ENCODE measurements around the gene ZBED3. TPM values are rescaled to one million over a fixed set of nuclear protein-coding genes. Genes with fewer than 3 reads are reported as not detected.
A peak's percentile ranks its signal among the peaks of the same experiment; 100 is the strongest.

The ZBED3 gene
- total RNA-seq, 1 experiment from 2014 or later: 7.0 TPM

- TF ChIP-seq ARID4B (CRISPR knock-in tag; IDR thresholded peaks at IDR 0.05; ENCODE audit: borderline replicate concordance) (0 out of 2 replicates have a peak, but pooled peaks have one; percentile 50), OVOL2 (CRISPR knock-in tag; IDR thresholded peaks at IDR 0.05; ENCODE audit: borderline replicate concordance) (no peak), GABPB1 (CRISPR knock-in tag; IDR thresholded peaks at IDR 0.05) (peak; percentile 65; the same call in 1 of the 2 replicates), ERG (CRISPR knock-in tag; IDR thresholded peaks at IDR 0.05) (no peak), CTCF (IDR thresholded peaks at IDR 0.05) (no peak), MYBL2 (CRISPR knock-in tag; IDR thresholded peaks at IDR 0.05) (peak; percentile 89; the same call in 1 of the 2 replicates), ZBTB21 (CRISPR knock-in tag; IDR thresholded peaks at IDR 0.05; ENCODE audit: borderline replicate concordance) (no peak), E2F5 (CRISPR knock-in tag; IDR thresholded peaks at IDR 0.05) (peak; percentile 93), MAX (CRISPR knock-in tag; IDR thresholded peaks at IDR 0.05) (peak; percentile 97), USF1 (CRISPR knock-in tag; IDR thresholded peaks at IDR 0.05) (no peak; the same call in 1 of the 2 replicates), ZNF317 (CRISPR knock-in tag; IDR thresholded peaks at IDR 0.05; ENCODE audit: borderline replicate concordance, low read depth) (no peak)
Observed at GRCh38 chr5:77030097-77031071, 56.7 kb downstream of the ZBED3 start, which contains the start of gene AGGF1 (continued).

GRCh38 chr5:77029376-77029885 lies 57.7 kb downstream of the ZBED3 start:
- peaks cover 27% of the 10 kb centered on the region for H3K9me3 Mint-ChIP-seq
- H3K27ac Mint-ChIP-seq: no peak overlapping the region
- ChIA-PET CTCF (interaction anchor here (1.5 to 2.5 kb wide), 2 partner anchors 48 to 161 kb away, joined by 8 to 14 read pairs; no protein-coding TSS in a partner anchor), POLR2A (interaction anchor here (2.2 kb wide), 1 partner anchor 57 kb away, joined by 9 read pairs; the partner anchor contains the start of gene ZBED3)
- peaks cover 24% of the 10 kb centered on the region for H3K36me3 Mint-ChIP-seq
- H3K4me1 Mint-ChIP-seq: peaks cover 9% of the 10 kb centered on the region
- H3K4me3 Mint-ChIP-seq: no peak overlapping the region
- DNase-seq (ENCODE audit: low spot score) (no peak), ATAC-seq (no peak)
- peaks cover 45% of the 10 kb centered on the region for H3K27me3 Mint-ChIP-seq (ENCODE audit: low read depth)
- TF ChIP-seq ETV6 (CRISPR knock-in tag; IDR thresholded peaks at IDR 0.05) (no peak), TEAD1 (CRISPR knock-in tag; IDR thresholded peaks at IDR 0.05) (no peak), ZBTB43 (CRISPR knock-in tag; IDR thresholded peaks at IDR 0.05) (no peak), SMAD4 (CRISPR knock-in tag; IDR thresholded peaks at IDR 0.05) (no peak), ARID4B (CRISPR knock-in tag; IDR thresholded peaks at IDR 0.05; ENCODE audit: borderline replicate concordance) (no peak), FOXP1 (CRISPR knock-in tag; IDR thresholded peaks at IDR 0.05; ENCODE audit: borderline replicate concordance) (no peak), NR3C1 (CRISPR knock-in tag; conservative IDR thresholded peaks at IDR 0.05; ENCODE audit: low read depth) (no peak), IRF2 (CRISPR knock-in tag; IDR thresholded peaks at IDR 0.05; ENCODE audit: borderline replicate concordance, low read depth) (no peak)
